Cardiac fibroblast (primary cell): ENCODE data around the gene HES5.
"Not testable (repeated sequence)": the region's sequence is repeated elsewhere in the genome, so short reads cannot be mapped to it uniquely, and the experiment has no call there.

Experiments
- DNase-seq, 2 donors: peaks; one replicate each; pipeline versions ENCODE4 v3.0.0 to v3.0.0-alpha.2; 2010; ENCODE audit warnings: low read depth in 2 of 2
- H3K4me3 ChIP-seq, 2 donors: replicated peaks in 1 of 2; 1 replicate in 1 of 2; 2 replicates in 1 of 2; pipeline ENCODE4 v1.5.1; 2011; ENCODE audit warnings: low read depth in 2 of 2, low read length in 2 of 2, mild to moderate bottlenecking in 2 of 2, moderate library complexity in 1 of 2
- CTCF ChIP-seq: IDR thresholded peaks from one replicate; pipeline ENCODE4 v1.5.1; 2011; ENCODE audit warnings: low read depth, mild to moderate bottlenecking, low read length, inconsistent platforms

The HES5 gene

GRCh38 chr1:2571348-2571747, 41.3 kb upstream of the HES5 start:
- no peak overlapping the region for H3K4me3 ChIP-seq
- no peak for DNase-seq
- no peak for TF ChIP-seq CTCF

GRCh38 chr1:2570332-2570731, 40.3 kb upstream of the HES5 start:
- no peak overlapping the region for H3K4me3 ChIP-seq
- DNase-seq = no peak
- no peak for TF ChIP-seq CTCF

GRCh38 chr1:2569703-2570102, 39.6 kb upstream of the HES5 start:
- not testable (repeated sequence) for DNase-seq, H3K4me3 ChIP-seq

GRCh38 chr1:2569060-2569459, 39.0 kb upstream of the HES5 start:
- DNase-seq = no peak
- H3K4me3 ChIP-seq = no peak overlapping the region
- no peak for TF ChIP-seq CTCF

GRCh38 chr1:2568187-2568816, 38.2 kb upstream of the HES5 start:
- DNase-seq = not testable (repeated sequence)

GRCh38 chr1:2567083-2567679, 37.1 kb upstream of the HES5 start:
- H3K4me3 ChIP-seq = no peak overlapping the region
- TF ChIP-seq CTCF = no peak
- DNase-seq = no peak

More at GRCh38 chr1:2568187-2568816, 38.2 kb upstream of the HES5 start:
- H3K4me3 ChIP-seq = not testable (repeated sequence)

GRCh38 chr1:2566101-2567045, 36.3 kb upstream of the HES5 start:
- no peak overlapping the region for H3K4me3 ChIP-seq
- no peak for DNase-seq
- TF ChIP-seq CTCF = no peak
